ENCODE results near the gene KANTR.

The KANTR gene, protein sequence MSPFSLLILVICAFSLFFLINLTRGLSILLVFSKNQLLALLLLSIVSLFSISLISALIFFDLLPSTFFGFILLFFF

DNA sequence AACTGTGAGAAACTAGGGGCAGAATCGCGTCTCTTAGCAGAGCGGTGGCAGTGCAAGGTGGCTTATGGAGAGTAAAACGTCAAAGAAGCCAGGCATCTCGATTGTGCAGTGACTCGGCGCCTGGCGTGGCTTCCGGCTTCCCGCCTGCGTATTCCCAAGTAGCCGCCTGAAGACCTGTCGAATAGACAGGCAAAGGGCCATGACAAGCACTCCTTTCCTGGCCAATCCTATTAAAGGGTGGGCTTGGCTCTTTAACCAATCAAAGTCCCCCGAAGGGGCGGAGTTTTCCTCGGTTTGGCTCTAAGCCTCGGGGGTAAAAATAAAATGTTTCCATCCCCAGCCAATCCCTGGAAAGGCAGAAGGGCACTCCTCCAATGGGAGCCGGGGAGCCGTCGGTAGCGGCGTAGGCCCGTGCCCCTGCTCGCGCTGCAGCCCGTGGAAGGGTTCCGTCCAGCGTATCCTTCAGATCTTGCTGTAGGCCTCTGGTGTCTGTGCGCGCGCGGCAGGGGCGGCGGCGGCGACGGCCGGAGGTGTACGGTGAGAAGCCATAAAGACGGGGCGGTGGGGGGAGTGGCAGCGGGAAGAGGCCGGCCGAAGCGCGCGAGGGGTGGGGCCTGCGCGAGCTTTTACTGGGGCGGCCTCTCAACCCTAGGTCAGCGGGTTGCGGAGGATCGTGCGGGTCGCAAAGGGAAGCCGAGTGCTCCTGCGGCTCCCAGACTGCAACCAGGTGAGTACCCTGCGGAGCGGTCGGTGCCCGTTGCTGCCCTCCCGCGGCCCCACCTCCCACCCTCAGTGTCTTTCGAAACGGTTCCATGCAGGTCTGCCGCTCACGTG, at the start of gene KANTR:
TSS of gene KANTR (plus strand) at position 395 of the 834 bp plus-strand sequence. CDS start 30,131 bp downstream, outside the sequence.
- peak; percentile 91 for DNase-seq

- no peak for DNase-seq
Observed at GRCh38 chrX:53044995-53045394, 48.9 kb upstream of the KANTR start.

- DNase-seq, result no peak
Observed at GRCh38 chrX:53047228-53047627, 46.7 kb upstream of the KANTR start.

DNA sequence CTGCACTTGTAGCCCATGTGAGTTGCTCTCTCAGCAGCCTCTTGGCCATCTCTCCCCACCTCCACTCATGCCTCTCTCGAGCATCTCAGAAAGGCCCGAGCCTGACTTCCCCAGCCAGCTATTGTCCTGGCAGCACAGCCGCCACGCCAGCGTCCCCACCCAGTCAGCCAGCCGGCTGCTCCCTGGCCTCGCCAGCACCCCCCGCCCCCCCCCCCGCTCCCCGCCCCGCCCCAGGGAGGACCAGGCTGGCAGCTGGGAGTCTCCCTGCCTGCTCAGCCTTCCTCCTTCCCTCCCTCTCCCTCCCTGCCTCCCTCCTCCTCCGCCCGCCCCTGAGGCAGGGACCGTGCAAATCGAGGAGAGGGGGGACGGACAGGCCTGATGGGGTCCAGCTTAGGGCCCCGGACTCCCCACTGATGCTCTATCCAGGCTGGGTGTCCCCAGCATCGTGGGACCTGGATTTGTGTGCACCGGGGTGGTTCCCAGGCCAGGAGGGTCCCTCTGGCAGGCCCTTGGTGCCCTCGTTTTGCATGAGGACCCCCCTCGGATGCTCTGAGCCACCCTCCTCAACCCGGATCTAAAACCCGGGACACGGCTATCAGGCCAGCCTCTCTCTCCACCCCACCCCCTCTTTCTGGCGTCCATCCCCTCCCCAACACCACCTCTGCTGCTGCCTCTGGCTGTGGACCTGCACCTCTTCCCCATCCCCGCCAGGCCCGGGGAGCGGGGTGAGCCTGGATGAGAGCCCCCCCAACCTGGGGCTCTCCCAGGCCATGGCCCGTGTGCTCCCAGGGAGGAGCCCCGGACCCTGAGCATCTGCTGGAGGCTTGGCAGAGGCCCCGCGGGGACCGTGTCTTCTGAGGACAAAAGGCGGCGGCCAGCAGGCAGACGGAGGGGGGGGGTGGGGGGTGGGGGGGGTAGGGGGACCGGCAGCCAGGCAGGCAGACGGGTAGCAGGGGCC, 45.5 kb upstream of the KANTR start, which contains the start of gene GPR173:
TSS of gene GPR173 (plus strand) at position 621 of the 958 bp plus-strand sequence. CDS start 27,833 bp downstream, outside the sequence.
- DNase-seq, result peak; percentile 66

DNA sequence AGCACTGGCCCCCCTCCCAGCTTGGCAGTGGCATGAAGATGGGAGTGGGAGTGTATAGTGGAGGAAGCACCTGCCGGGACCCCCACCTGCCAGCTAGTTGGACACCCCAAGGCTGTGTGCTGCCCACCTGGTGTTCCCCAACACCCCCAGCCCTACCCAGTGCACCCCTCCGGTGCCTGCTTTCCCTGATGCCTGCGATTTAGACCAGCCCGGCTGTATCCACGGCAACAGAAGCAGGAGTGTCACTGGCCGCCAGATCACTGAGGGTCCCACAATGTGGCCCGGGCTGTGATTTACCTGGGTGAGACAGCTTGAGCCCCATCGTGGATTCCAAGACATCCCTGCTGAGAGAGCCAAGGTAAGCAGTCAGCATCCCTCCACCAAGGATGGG, 44.8 kb upstream of the KANTR start:
- no peak for DNase-seq

GRCh38 chrX:53050841-53051240, 43.1 kb upstream of the KANTR start:
- DNase-seq, result no peak

- DNase-seq, result no peak
Observed at GRCh38 chrX:53055244-53055849, 38.6 kb upstream of the KANTR start.

DNA sequence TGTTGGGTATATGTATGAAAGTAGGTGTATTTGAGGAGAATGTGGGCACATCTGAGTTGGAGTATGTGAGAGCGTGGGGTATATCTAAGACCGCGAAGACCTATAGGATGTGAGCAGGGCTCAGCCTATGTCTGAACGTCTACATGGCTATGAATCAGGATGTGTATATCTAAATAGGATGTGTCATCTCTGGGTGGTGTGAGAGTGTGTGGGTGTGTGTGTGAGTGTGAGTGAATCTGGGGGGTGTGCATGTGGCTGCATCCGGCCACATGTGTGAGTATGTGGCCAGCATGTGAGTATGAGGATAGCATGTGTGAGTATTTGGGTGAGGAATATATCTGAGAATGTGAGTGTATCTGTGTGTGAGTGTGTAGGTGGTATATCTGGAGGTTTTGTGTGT, 37.6 kb upstream of the KANTR start:
- peak; percentile 20 for DNase-seq

DNA sequence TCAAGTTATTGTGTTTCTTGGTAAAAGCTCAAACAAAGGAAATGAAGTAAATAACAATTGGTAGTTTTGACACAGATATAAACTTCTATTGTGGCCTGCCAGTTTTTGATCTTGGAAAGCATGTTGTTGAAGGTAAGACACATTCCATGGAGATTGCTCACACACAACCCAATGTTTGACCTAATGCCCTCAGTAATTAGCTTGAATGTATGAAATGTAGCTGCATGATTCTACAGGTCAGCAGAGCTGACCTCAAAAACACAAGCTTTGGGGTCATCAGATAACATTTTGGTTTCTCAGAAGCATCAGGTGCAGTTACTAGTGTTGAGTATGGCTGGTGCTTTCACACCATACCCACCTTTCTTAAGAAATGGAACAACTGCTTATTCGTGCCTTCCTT, 28.8 kb upstream of the KANTR start:
- DNase-seq, result no peak

GRCh38 chrX:53071064-53071463, 22.9 kb upstream of the KANTR start:
- DNase-seq, result no peak

DNA sequence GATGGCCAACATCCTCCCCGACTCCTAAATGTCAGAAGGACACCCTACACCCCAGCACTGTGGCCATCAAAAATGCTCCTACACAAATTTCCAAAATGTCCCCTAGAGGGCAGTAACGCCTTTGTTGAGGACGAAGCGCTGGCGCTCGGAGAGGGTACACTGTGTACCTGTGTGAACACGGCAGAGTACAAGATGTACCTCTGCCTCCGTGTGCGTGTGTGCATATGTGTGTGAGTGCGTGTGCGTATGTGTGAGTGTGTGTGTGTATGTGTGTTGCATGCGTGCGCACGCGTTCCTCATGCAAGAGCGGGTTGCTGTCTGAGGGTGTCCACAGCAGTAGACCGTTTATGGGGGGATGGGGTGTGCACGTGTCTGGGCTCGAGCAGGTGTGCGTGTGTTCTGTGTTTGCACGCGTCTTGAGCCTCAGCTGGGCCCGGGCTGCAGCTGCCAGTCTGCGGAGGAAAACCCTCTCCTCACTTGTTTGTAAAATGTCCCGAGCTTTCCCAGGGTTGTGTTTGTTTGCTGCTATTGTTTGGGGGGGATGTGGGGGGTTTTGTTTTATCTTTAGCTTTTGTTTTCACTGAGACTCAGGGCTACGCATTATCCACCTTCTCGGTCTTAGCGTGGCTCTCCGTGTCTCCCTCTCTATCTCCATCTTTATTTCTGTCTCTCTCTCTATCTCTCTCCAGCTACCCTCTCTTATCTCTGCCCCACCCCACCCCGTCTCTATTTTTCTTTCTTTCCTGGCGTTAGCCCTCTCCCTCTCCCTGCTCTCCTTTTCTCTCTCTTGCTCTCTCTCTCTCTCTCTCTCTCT, 22.1 kb upstream of the KANTR start:
- DNase-seq, result peak; percentile 44

DNA sequence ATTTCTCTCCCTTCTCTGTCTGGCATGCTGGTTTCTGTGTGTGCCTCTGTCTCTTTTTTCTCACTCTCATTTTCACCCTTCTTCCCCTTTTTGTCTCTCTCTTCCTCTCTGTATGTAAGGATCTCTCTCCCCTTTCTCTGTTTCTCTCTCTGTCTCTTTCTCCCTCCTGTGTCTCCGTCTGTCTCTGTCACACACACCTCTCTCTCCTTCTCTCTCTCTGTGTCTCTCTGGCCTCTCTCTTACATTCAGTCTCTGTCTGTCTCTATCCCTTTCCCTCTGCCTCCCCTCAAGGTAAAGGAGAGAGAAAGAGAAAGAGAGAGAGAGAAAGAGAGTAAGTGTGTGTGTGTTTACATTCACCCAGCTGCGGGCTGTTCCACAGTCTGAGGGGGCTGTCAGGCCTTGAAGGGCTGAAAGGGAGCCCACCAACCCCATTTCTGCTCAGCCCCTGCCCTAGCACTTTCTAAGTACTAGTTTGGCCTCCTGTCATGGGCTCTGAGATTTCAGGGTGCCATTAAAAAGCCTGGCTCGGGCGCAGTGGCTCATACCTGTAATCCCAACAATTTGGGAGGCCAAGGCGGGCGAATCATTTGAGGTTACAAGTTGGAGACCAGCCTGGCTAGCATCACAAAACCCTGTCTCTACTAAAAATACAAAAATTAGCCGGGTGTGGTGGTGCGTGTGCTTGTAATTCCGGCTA, 21.4 kb upstream of the KANTR start:
- DNase-seq, result no peak

GRCh38 chrX:53073115-53073586, 20.8 kb upstream of the KANTR start:
- DNase-seq, result no peak

- DNase-seq, result no peak
Observed at GRCh38 chrX:53075011-53075410, 18.9 kb upstream of the KANTR start.

DNA sequence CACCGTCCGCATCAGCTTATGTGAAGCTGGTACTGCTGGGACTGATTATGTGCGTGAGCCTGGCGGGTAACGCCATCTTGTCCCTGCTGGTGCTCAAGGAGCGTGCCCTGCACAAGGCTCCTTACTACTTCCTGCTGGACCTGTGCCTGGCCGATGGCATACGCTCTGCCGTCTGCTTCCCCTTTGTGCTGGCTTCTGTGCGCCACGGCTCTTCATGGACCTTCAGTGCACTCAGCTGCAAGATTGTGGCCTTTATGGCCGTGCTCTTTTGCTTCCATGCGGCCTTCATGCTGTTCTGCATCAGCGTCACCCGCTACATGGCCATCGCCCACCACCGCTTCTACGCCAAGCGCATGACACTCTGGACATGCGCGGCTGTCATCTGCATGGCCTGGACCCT, 17.3 kb upstream of the KANTR start:
- no peak for DNase-seq

GRCh38 chrX:53077207-53078197, 16.4 kb upstream of the KANTR start:
- DNase-seq, result no peak

- no peak for DNase-seq
Observed at GRCh38 chrX:53078943-53079342, 15.0 kb upstream of the KANTR start.

DNA sequence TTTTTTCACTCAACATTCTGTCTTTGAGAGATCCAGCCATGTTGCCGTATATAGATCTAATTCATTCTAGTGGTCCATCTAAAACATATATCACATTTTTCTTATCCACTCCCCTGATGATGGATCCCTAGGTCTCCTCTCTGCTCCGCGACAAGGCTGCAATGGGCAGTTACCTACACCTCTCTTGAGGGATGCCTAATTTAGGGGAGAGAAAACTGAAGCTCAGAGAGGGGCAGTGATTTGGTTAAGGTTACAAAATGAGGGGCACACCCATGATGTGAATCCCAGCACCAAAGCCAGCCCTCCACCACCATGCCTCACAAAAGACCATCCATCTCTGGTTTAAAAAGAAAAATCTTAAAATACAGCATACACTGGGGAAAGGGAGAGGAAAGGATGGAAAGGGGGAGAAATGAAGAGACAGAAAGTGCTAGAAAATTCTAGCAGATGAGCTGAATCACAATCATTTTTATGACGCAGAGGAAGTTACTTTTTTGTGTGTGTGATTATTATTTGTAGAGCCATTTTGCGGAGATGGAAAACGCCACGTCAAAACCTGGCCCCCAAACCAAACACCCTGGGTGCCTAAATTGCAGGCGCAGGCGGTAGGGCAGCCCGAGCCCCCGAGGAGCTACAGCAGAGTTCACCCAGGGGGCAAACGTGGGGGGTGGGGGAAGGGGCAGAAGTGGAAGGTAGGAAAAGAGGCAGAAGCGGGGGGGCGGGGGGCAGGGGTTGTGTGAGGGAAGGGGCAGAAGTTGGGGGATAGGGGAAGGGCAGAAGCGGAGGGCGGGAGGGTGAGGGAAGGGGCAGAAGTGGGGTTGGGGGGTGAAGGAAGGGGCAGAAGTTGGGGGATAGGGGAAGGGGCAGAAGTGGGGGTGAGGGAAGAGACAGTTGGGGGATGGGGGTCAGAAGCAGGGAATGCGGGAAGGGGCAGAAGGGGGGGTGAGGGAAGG, 13.0 kb upstream of the KANTR start:
- DNase-seq, result peak; percentile 25

Data from HCEC 1CT (cell line).